Stimulated activated CD8-positive, alpha-beta memory T cell treated with anti-CD3 and anti-CD28 coated beads, Interleukin-15, amount 100 ng/mL, for 4 hours (primary cell): ENCODE measurements around the gene BTG4.

Experiments used
- DNase-seq, 2 donors: peaks; one replicate each; pipeline ENCODE4 v3.0.0-alpha.2; 2020; ENCODE audit warnings: low read depth in 2 of 2

BTG4 gene

GRCh38 chr11:111455291-111456085, 56.7 kb downstream of the BTG4 start:
- DNase-seq = no peak

- DNase-seq = peak in 1 of 2 donors; percentile 15
Measured at GRCh38 chr11:111454561-111455192, 57.5 kb downstream of the BTG4 start.

DNA sequence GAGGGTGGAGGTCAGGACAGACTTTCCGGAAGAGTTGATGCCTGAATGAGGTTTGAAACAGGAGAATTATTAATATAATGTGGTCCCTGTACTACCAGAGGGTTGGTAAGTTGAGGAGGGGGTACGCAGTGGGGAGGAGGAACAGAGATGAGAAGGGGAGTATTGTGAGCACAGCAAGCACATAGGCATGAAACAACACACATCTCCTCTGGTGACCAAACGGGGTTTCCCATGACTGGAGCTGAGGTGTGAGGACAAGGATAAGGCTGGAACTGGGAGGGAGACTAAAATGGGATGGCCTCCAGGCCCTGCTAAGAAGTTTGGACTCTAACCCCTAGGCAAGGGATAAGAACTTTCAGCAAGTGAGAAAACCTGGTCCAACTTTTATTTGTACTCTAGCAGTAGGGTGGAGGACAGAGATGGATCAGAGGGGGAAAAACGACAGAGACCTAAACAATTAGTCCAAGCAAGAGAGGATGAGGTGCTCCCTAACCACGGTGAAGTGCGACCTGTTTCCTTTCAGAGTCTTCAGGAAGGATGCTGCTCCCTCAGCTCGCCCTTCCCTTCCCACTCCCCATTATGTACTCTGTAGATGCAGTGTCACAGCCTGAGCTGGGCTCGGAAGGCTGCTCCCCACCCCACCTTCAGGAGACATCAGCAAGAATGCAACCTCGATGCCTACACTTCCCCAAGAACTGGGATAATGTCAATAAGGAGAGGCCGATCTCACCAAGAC, 59.2 kb downstream of the BTG4 start:
- no peak for DNase-seq

- no peak for DNase-seq
Measured at GRCh38 chr11:111452146-111452545, 60.0 kb downstream of the BTG4 start.

DNA sequence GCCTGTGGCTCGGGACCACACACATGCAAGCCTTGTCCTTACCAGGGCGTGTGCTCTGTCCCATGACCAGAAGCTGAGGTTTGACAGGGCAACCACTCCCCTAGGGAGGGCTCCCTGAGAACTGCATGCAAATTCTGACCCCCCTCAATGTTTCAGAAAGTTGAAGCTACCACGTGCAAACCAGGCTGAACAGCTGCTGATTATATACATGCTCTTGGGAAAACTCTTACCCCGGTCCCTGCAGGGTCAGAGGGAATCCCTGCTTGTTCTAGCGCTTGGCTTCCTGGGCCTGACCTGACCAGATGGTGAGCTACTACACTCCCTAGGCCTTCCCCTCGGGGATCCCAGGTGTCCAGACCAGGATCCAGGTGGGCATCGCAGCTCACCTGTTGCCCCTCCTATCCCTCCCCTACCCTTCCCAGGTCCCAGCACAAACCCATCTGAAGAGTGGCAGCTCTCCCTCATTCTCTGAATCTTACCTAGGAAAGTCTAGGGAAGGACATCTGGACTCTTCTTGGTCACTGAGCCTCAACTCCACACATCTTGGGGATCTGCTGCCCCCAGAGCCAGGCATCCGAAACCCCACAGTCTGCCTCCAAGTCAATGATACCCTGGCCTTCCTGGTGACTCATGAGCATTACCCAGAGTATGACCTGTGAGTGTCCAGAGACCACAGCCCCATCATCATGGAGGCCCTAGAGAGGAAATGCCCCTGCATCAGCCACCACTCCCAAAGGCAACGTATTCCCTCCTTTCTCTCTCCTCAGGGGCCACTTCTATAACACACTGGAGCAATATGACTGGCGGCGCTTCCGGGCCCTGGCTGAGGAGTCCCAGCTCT, 61.5 kb downstream of the BTG4 start:
- no peak for DNase-seq

DNA sequence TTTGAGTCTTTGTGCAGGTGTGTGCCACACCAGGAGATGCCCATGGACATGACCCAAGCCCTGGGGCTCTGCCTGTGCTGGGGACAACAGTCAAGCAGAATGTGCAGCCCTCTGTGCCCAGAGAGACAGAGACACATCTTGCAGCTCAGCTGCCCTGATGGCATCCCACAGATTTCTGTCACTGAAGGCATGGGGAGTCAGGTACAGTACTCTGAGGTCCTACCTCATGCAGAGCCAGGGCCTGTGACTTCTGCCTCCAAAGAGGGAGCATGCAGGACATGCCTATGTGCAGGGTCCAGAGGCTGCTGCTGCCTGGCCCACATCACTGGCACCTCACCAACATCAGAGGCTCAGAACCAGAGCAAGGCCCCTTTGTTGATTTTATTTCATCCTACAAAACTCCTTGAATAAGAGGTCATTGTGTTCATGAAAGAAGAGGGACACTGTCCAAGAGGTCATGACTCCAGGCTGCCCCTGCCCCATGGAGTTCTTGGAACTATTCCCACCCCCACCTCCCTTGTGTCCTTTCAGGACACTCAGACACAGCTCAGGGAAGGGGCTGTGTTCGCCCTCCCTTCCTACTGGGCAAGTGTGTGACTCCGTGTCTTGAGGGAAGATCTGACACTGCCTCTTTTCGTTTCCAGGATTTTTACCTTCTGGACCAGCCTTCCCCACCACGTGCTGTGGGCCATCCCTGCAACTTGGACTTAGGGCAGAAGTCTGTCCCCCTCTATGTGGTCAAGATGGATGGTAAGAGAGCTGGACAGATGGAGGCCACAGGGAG, 62.3 kb downstream of the BTG4 start:
- DNase-seq = no peak

- DNase-seq = no peak
Measured at GRCh38 chr11:111448831-111449557, 63.2 kb downstream of the BTG4 start.

DNA sequence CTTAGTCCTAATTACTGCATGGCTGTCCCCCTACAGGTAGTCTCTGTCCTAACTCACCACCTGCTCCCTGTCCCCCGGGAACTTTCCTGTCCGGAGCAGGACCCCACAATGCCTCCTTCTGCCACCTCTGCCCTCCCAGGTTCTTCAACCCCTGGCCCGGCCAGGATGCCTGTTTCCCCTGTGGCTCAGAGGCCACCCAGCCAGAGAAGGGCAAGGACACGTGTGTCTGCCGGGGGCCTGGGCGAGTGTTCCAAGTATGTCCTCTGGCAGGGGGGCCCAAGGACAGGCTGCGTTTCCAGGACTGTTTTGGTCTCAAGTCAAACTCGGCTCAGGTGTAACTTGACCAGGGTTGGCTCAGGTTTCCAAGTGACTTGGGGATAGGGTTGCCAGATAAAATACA, 63.8 kb downstream of the BTG4 start:
- DNase-seq = no peak

DNA sequence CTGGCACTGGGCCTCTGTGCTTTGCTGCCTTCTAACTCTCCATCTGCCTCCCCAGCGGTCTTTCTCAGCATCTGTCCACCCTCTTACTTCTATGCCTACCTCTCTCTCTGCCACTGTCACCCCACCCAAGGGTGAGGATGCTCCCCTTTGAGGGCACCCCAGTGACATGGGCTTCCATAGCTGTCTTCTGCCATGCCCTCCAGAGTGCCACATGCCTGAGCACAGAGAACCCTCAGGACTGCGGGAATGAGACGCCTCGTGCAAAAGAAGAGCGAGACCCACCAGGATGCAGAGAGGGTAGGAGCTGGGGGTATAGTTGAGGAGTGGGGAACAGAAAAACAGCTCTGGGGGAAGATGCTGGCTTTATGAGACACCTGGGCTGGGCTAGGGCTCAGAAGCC, 64.3 kb downstream of the BTG4 start:
- no peak for DNase-seq

DNA sequence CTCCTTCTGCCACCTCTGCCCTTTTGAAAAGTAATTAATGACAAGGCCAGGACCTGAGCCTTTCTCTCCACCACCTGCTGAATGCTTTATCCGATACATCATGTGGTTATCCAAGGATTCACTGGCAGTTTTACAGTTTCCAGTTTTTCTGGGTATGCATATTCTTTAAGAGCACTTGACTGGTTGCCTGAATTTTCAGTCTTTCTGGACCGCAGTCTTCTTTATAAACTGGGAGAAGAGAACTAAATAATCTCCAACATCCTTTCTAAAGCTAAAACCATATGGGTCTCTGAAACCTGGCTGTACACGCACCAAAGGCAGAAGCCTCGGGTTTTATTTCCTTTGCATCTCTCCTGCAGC, 65.1 kb downstream of the BTG4 start:
- no peak for DNase-seq

- peak; percentile 38 to 59 for DNase-seq
Measured at GRCh38 chr11:111446404-111447111, 65.6 kb downstream of the BTG4 start.

GRCh38 chr11:111445586-111445985, 66.6 kb downstream of the BTG4 start:
- no peak for DNase-seq
